A673 (cell line): ENCODE results near the gene PCDHGA4.

Source experiments
- CTCF ChIP-seq: fragments of 300-800, 200-600 bp; sonication (generic); conservative IDR thresholded peaks from 2 replicates; pipeline ENCODE4 v1.5.1; 2017; ENCODE audit warnings: low read depth, mild to moderate bottlenecking, antibody characterized with exemption, low read length, moderate library complexity, mixed read lengths
- EZH2 ChIP-seq: fragments of 200-600 bp; sonication (generic); IDR thresholded peaks from 2 replicates; pipeline ENCODE4 v1.6.1; 2017; ENCODE audit warnings: borderline replicate concordance, low read depth, mild to moderate bottlenecking, mixed read lengths, antibody characterized with exemption, low read length; ENCODE audit not compliant: poor library complexity, severe bottlenecking

- TF ChIP-seq EZH2: no peak
- peak; percentile 59 for TF ChIP-seq CTCF
These were observed 5.1 kb downstream of the PCDHGA4 start, which contains the start of gene PCDHGB2 for GRCh38 chr5:141359790-141360426.
